Peyer's patch (tissue), 4 donors: ENCODE results near the gene PI4KA.

Experiments
- POLR2A ChIP-seq, 2 donors: fragments of 450-650 bp; IDR thresholded peaks; one replicate each; pipeline ENCODE4 v1.5.1; 2017; ENCODE audit warnings: antibody characterized with exemption in 2 of 2, mild to moderate bottlenecking in 2 of 2, moderate library complexity in 2 of 2
- TF ChIP-seq, protein P1 (sequence below), 6 experiments: fragments of 450-650 bp in 4 of 6; fragments of 200-600 bp in 2 of 6; sonication (generic) in 1 of 6; IDR thresholded peaks; one replicate each; pipeline ENCODE4 v1.5.1; 2017 to 2019; ENCODE audit warnings: antibody characterized with exemption in 6 of 6, mild to moderate bottlenecking in 3 of 6, moderate library complexity in 1 of 6

DNA sequence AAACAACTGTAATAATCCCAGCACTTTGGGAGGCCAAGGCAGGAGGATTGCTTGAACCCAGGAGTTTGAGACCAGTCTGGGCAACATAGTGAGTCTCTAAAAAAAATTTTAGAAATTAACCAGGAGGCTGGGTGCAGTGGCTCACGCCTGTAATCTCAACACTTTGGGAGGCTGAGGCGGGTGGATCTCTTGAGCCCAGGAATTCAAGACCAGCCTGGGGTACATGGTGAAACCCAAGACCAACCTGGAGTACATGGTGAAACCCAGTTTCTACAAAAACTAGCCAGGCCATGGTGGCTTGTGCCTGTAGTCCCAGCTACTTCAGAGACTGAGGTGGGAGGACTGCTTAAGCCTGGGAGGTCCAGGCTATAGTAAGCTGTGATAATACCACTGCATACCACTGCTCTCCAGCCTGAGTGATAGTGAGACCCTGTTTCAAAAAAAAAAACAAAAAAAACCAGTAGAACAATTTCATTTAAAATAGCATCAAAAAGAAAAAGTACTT, 11.2 kb downstream of the PI4KA start:
- no peak for TF ChIP-seq POLR2A (IDR thresholded peaks at IDR 0.05)
- TF ChIP-seq, protein P1, sequence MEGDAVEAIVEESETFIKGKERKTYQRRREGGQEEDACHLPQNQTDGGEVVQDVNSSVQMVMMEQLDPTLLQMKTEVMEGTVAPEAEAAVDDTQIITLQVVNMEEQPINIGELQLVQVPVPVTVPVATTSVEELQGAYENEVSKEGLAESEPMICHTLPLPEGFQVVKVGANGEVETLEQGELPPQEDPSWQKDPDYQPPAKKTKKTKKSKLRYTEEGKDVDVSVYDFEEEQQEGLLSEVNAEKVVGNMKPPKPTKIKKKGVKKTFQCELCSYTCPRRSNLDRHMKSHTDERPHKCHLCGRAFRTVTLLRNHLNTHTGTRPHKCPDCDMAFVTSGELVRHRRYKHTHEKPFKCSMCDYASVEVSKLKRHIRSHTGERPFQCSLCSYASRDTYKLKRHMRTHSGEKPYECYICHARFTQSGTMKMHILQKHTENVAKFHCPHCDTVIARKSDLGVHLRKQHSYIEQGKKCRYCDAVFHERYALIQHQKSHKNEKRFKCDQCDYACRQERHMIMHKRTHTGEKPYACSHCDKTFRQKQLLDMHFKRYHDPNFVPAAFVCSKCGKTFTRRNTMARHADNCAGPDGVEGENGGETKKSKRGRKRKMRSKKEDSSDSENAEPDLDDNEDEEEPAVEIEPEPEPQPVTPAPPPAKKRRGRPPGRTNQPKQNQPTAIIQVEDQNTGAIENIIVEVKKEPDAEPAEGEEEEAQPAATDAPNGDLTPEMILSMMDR (IDR thresholded peaks at IDR 0.05) = no peak
